M059J (cell line): Measurements from ENCODE around the gene MROH2A. TPM values are rescaled to one million over a fixed set of nuclear protein-coding genes. Genes with fewer than 3 reads are reported as not detected.
"Not testable (repeated sequence)": the region's sequence is repeated elsewhere in the genome, so short reads cannot be mapped to it uniquely, and the experiment has no call there.

Source experiments
- DNase-seq: peaks from one replicate; pipeline ENCODE4 v3.0.0-alpha.2; 2012; ENCODE audit warnings: low read depth
- total RNA-seq: library from RNA; depleted of rRNA; stranded (reverse); fragments of >200 nt; shearing (Covaris generic); gene quantifications from 2 replicates; pipeline ENCODE4 v1.2.3, GENCODE V29; 2014; rRNA removed

Gene MROH2A
- not detected in 2 replicates for total RNA-seq

- DNase-seq, result no peak
Observed at GRCh38 chr2:233778030-233778429, at the start of gene MROH2A. TSS of gene MROH2A (plus strand) at chr2:233778330. CDS start at chr2:233779359, 1,029 bp downstream.

GRCh38 chr2:233728723-233729301, 49.3 kb upstream of the MROH2A start, which contains the start of gene UGT1A3:
TSS of gene UGT1A3 (plus strand) at chr2:233729042. CDS start at chr2:233729127, 85 bp downstream.
- no peak for DNase-seq

GRCh38 chr2:233736868-233737653, 41.1 kb upstream of the MROH2A start:
- not testable (repeated sequence) for DNase-seq

- DNase-seq, result no peak
Observed at GRCh38 chr2:233740870-233741269, 37.3 kb upstream of the MROH2A start.

GRCh38 chr2:233743464-233744259, 34.5 kb upstream of the MROH2A start:
- no peak for DNase-seq

GRCh38 chr2:233745073-233745755, 32.9 kb upstream of the MROH2A start:
- DNase-seq, result no peak

GRCh38 chr2:233745838-233746237, 32.3 kb upstream of the MROH2A start:
- DNase-seq, result not testable (repeated sequence)

- peak; percentile 17 for DNase-seq
Observed at GRCh38 chr2:233746475-233747282, 31.5 kb upstream of the MROH2A start.

GRCh38 chr2:233747283-233747544, 30.9 kb upstream of the MROH2A start:
- no peak for DNase-seq

- not testable (repeated sequence) for DNase-seq
Observed at GRCh38 chr2:233750689-233751088, 27.4 kb upstream of the MROH2A start.

- DNase-seq, result not testable (repeated sequence)
Observed at GRCh38 chr2:233751212-233752009, 26.7 kb upstream of the MROH2A start.

GRCh38 chr2:233754872-233755611, 23.1 kb upstream of the MROH2A start:
- DNase-seq, result no peak

GRCh38 chr2:233756429-233757081, 21.6 kb upstream of the MROH2A start:
- no peak for DNase-seq

- no peak for DNase-seq
Observed at GRCh38 chr2:233758141-233758540, 20.0 kb upstream of the MROH2A start.

- no peak for DNase-seq
Observed at GRCh38 chr2:233758849-233759248, 19.3 kb upstream of the MROH2A start.

- DNase-seq, result no peak
Observed at GRCh38 chr2:233760043-233760442, 18.1 kb upstream of the MROH2A start, which contains the start of gene UGT1A1. TSS of gene UGT1A1 (plus strand) at chr2:233760270. CDS start at chr2:233760288, 18 bp downstream.

- peak; percentile 40 for DNase-seq
Observed at GRCh38 chr2:233761040-233761769, 16.9 kb upstream of the MROH2A start.

GRCh38 chr2:233764264-233764663, 13.9 kb upstream of the MROH2A start:
- DNase-seq, result peak; percentile 84
